PC-3 (cell line): ENCODE measurements around the gene EPHA2.

Experiments used
- CTCF ChIP-seq: fragments of 300-600 bp; sonication (generic); conservative IDR thresholded peaks from 2 replicates; pipeline ENCODE4 v1.5.1; 2017; ENCODE audit warnings: antibody characterized with exemption, low read depth, mild to moderate bottlenecking, low read length
- EZH2 ChIP-seq: fragments of 300-600 bp; sonication (generic); IDR thresholded peaks from one replicate; pipeline ENCODE4 v1.6.1; 2017; ENCODE audit warnings: antibody characterized with exemption, mild to moderate bottlenecking, low read length; ENCODE audit not compliant: unreplicated experiment
- EZH2phosphoT487 ChIP-seq: fragments of 300-600 bp; sonication (generic); IDR thresholded peaks from 2 replicates; pipeline ENCODE4 v1.6.1; 2018; ENCODE audit warnings: mild to moderate bottlenecking, antibody characterized with exemption, low read length, borderline replicate concordance

GRCh38 chr1:16167331-16168143, 11.7 kb upstream of the EPHA2 start:
- TF ChIP-seq CTCF (no peak), EZH2 (no peak), EZH2phosphoT487 (no peak)
